H1 (cell line): ENCODE measurements around the gene ITIH6. TPM values are rescaled to one million over a fixed set of nuclear protein-coding genes. Genes with fewer than 3 reads are reported as not detected.

ENCODE experiments used
- CTCF ChIA-PET: fragments of 300-600 bp; sonication (Branson Sonifier 250); formaldehyde crosslinking; loops from one replicate; lab custom pipeline; 2021; ENCODE audit not compliant: partially characterized antibody; lab: Charles Lee
- POLR2A ChIA-PET: fragments of 300-600 bp; sonication (Branson Sonifier 250); formaldehyde crosslinking; loops from one replicate; lab custom pipeline; 2021; ENCODE audit warnings: inconsistent platforms; ENCODE audit not compliant: partially characterized antibody; lab: Charles Lee
- DNase-seq, 2 experiments: peaks; one replicate each; pipeline versions ENCODE4 v3.0.0 to v3.0.0-alpha.2; 2010 to 2022; ENCODE audit warnings: low spot score in 2 of 2, low read depth in 1 of 2, mixed read lengths in 1 of 2
- FAIRE-seq: peaks from 2 replicates; lab custom pipeline; 2011; peaks lifted over from hg19 to GRCh38; lab: Jason Lieb, UNC
- H2AFZ ChIP-seq: 2 replicates; pipeline ENCODE4 v1.8.1; 2012; ENCODE audit warnings: low read length, inconsistent platforms
- H2AK5ac ChIP-seq: 2 replicates; pipeline ENCODE4 v1.6.1; 2013; ENCODE audit warnings: low read depth, low read length
- H2BK120ac ChIP-seq: replicated peaks from 2 replicates; pipeline ENCODE3; 2013; ENCODE audit warnings: low read depth, low read length, inconsistent platforms
- H2BK12ac ChIP-seq: 2 replicates; pipeline ENCODE4 v1.6.1; 2013; ENCODE audit warnings: low read depth, low read length
- H2BK15ac ChIP-seq: 2 replicates; pipeline ENCODE4 v1.6.1; 2013; ENCODE audit warnings: low read length
- H2BK20ac ChIP-seq: 2 replicates; pipeline ENCODE4 v1.6.1; 2013; ENCODE audit warnings: low read length
- H2BK5ac ChIP-seq: 2 replicates; pipeline ENCODE4 v1.6.1; 2013; ENCODE audit warnings: low read depth, low read length
- H3K14ac ChIP-seq: 2 replicates; pipeline ENCODE4 v1.6.1; 2013; ENCODE audit warnings: inconsistent platforms; ENCODE audit not compliant: insufficient read length
- H3K18ac ChIP-seq: 2 replicates; pipeline ENCODE4 v1.6.1; 2013; ENCODE audit warnings: low read length; ENCODE audit errors: extremely low read depth
- H3K23ac ChIP-seq: 2 replicates; pipeline ENCODE4 v1.6.1; 2013; ENCODE audit warnings: inconsistent platforms; ENCODE audit not compliant: insufficient read length
- H3K23me2 ChIP-seq: 2 replicates; pipeline ENCODE4 v1.6.1; 2013; ENCODE audit warnings: low read depth, low read length
- H3K27ac ChIP-seq: 2 replicates; pipeline ENCODE4 v1.6.1; 2011; ENCODE audit warnings: low read depth, low read length, inconsistent platforms
- H3K27me3 ChIP-seq, 4 experiments: replicated peaks in 1 of 4; 1 replicate in 1 of 4; 2 replicates in 3 of 4; pipeline versions ENCODE4 v1.6.1 to v1.8.1; 2011 to 2013; ENCODE audit warnings: low read length in 3 of 4, mild to moderate bottlenecking in 3 of 4, inconsistent platforms in 2 of 4, mixed read lengths in 2 of 4, moderate library complexity in 1 of 4; ENCODE audit not compliant: control insufficient read depth in 3 of 4, insufficient read depth in 3 of 4; ENCODE audit errors: extremely low read depth in 1 of 4
- H3K36me3 ChIP-seq, 4 experiments: 2 replicates each; pipeline versions ENCODE4 v1.6.1 to v1.8.1; 2011 to 2013; ENCODE audit warnings: mild to moderate bottlenecking in 4 of 4, low read length in 3 of 4, moderate library complexity in 2 of 4, control low read depth in 1 of 4, inconsistent platforms in 1 of 4; ENCODE audit not compliant: insufficient read depth in 4 of 4, control insufficient read depth in 2 of 4
- H3K4ac ChIP-seq: replicated peaks from 2 replicates; pipeline ENCODE3; 2013; ENCODE audit warnings: low read length, low read depth, mixed read lengths, inconsistent platforms; ENCODE audit not compliant: insufficient read length
- H3K4me1 ChIP-seq, 4 experiments: replicated peaks in 1 of 4; 1 replicate in 1 of 4; 2 replicates in 3 of 4; pipeline versions ENCODE4 v1.6.1 to v1.8.1; 2011 to 2013; ENCODE audit warnings: low read length in 3 of 4, inconsistent platforms in 2 of 4, mixed read lengths in 1 of 4; ENCODE audit not compliant: insufficient read depth in 4 of 4, control insufficient read depth in 3 of 4
- H3K4me2 ChIP-seq, 2 experiments: 2 replicates each; pipeline versions ENCODE4 v1.6.1 to v1.8.1; 2011 to 2013; ENCODE audit warnings: low read depth in 2 of 2, low read length in 2 of 2, control low read depth in 1 of 2, inconsistent platforms in 1 of 2, mild to moderate bottlenecking in 1 of 2; ENCODE audit not compliant: insufficient read depth in 1 of 2
- H3K4me3 ChIP-seq, 4 experiments: fragments of 200-600, 300-600 bp in 1 of 4; sonication (generic), shearing (Covaris generic), sonication (Bioruptor Twin) in 1 of 4; 2 replicates each; pipeline versions ENCODE4 v1.5.1 to v1.8.1; 2011 to 2016; ENCODE audit warnings: low read length in 4 of 4, low read depth in 3 of 4, control low read depth in 2 of 4, inconsistent platforms in 2 of 4, mild to moderate bottlenecking in 2 of 4, mixed read lengths in 1 of 4, moderate library complexity in 1 of 4; ENCODE audit not compliant: insufficient read depth in 2 of 4; ENCODE audit errors: extremely low read depth in 1 of 4
- H3K56ac ChIP-seq: replicated peaks from 2 replicates; pipeline ENCODE3; 2013; ENCODE audit warnings: low read depth, mild to moderate bottlenecking, mixed read lengths, low read length, inconsistent platforms; ENCODE audit not compliant: insufficient read length
- H3K79me1 ChIP-seq: 2 replicates; pipeline ENCODE4 v1.6.1; 2013; ENCODE audit warnings: low read depth, low read length, control low read depth
- H3K79me2 ChIP-seq, 2 experiments: 2 replicates each; pipeline versions ENCODE4 v1.6.1 to v1.8.1; 2012 to 2013; ENCODE audit warnings: low read length in 2 of 2, mild to moderate bottlenecking in 2 of 2, inconsistent platforms in 1 of 2; ENCODE audit not compliant: insufficient read depth in 2 of 2, control insufficient read depth in 1 of 2
- H3K9ac ChIP-seq, 4 experiments: replicated peaks in 1 of 4; 1 replicate in 1 of 4; 2 replicates in 3 of 4; pipeline versions ENCODE4 v1.6.1 to v1.8.1; 2011 to 2013; ENCODE audit warnings: low read depth in 3 of 4, low read length in 3 of 4, control low read depth in 2 of 4, mild to moderate bottlenecking in 2 of 4, moderate library complexity in 2 of 4, inconsistent platforms in 1 of 4; ENCODE audit errors: extremely low read depth in 1 of 4
- H3K9me3 ChIP-seq, 2 experiments: 2 replicates each; pipeline versions ENCODE4 v1.6.1 to v1.8.1; 2012 to 2013; ENCODE audit warnings: mild to moderate bottlenecking in 2 of 2, moderate library complexity in 2 of 2, control low read depth in 1 of 2, inconsistent platforms in 1 of 2, low read depth in 1 of 2, low read length in 1 of 2, mixed read lengths in 1 of 2; ENCODE audit not compliant: insufficient read depth in 2 of 2
- H4K20me1 ChIP-seq, 2 experiments: replicated peaks in 1 of 2; 2 replicates each; pipeline versions ENCODE3 to v1.8.1; 2011 to 2013; ENCODE audit warnings: inconsistent platforms in 2 of 2, low read length in 2 of 2, mild to moderate bottlenecking in 1 of 2; ENCODE audit not compliant: insufficient read depth in 2 of 2, control insufficient read depth in 1 of 2
- H4K5ac ChIP-seq: 2 replicates; pipeline ENCODE4 v1.6.1; 2013; ENCODE audit warnings: low read length, low read depth, mixed read lengths, inconsistent platforms; ENCODE audit not compliant: insufficient read length
- H4K8ac ChIP-seq: 2 replicates; pipeline ENCODE4 v1.8.0; 2013; ENCODE audit warnings: mild to moderate bottlenecking, moderate library complexity, low read length, inconsistent platforms; ENCODE audit not compliant: insufficient read depth; ENCODE audit errors: extremely low read depth
- H4K91ac ChIP-seq: replicated peaks from 2 replicates; pipeline ENCODE3; 2013; ENCODE audit warnings: low read length, mixed read lengths, inconsistent platforms; ENCODE audit not compliant: insufficient read length
- ASH2L ChIP-seq: fragments of 200-600, 300-600 bp; sonication (generic); IDR thresholded peaks from one replicate; pipeline ENCODE4 v1.7.1; 2017; ENCODE audit warnings: low read length
- CBX8 ChIP-seq: fragments of 300-800, 300-1000 bp; sonication (generic); IDR thresholded peaks from 2 replicates; pipeline ENCODE4 v1.7.1; 2016; ENCODE audit warnings: low read depth, low read length, borderline replicate concordance
- MAFK ChIP-seq: IDR thresholded peaks from 2 replicates; pipeline ENCODE4 v1.6.1; 2012; ENCODE audit warnings: low read depth, mild to moderate bottlenecking, improper control_type of control experiment, low read length
- NANOG ChIP-seq: IDR thresholded peaks from 2 replicates; pipeline ENCODE4 v1.6.1; 2011; ENCODE audit warnings: low read length, low read depth, mild to moderate bottlenecking, inconsistent platforms; ENCODE audit not compliant: insufficient read depth, poor library complexity, severe bottlenecking
- SP1 ChIP-seq: IDR thresholded peaks from 2 replicates; pipeline ENCODE4 v1.6.1; 2011; ENCODE audit warnings: low read depth, low read length
- SP2 ChIP-seq: IDR thresholded peaks from 2 replicates; pipeline ENCODE4 v1.6.1; 2012; ENCODE audit warnings: mild to moderate bottlenecking, low read length, inconsistent platforms
- SP4 ChIP-seq: IDR thresholded peaks from 2 replicates; pipeline ENCODE4 v1.6.1; 2012; ENCODE audit warnings: low read length, inconsistent platforms
- WGBS, 2 experiments: shearing (Covaris generic) in 1 of 2; methylation state at CpG; one replicate each; pipeline versions ENCODE4 v1.1.6 to v1.1.7; 2013 to 2015; ENCODE audit warnings: low lambda C conversion rate in 2 of 2, mixed read lengths in 2 of 2, inconsistent platforms in 1 of 2, low coverage in 1 of 2, missing lambda C conversion rate in 1 of 2; ENCODE audit not compliant: insufficient replicate concordance in 2 of 2, insufficient coverage in 1 of 2, insufficient read length in 1 of 2; ENCODE audit errors: extremely low coverage in 1 of 2, missing lambda C conversion rate in 1 of 2; 5-methylcytosine and 5-hydroxymethylcytosine counted together
- polyA plus RNA-seq, 7 experiments: library from polyadenylated mRNA; depleted of rRNA in 3 of 7; stranded (reverse) in 5 of 7; unstranded in 2 of 7; fragments of >200 nt in 5 of 7; fragments of 200-250 nt in 2 of 7; gene quantifications; 1 replicate in 5 of 7; 2 replicates in 1 of 7; 4 replicates in 1 of 7; pipeline versions ENCODE4 v1.2.1 to v1.2.3, GENCODE V29; 2011 to 2013; ENCODE audit warnings: missing spikeins in 2 of 7, mixed read lengths in 2 of 7
- total RNA-seq: library from RNA; stranded (reverse); fragmentation: NEBNext Ultra II Directional; extraction: Animal tissue kit (Norgen Biotek cat#: 25700); gene quantifications from 2 replicates; pipeline ENCODE4 v1.2.1, GENCODE V29; 2021
- TF ChIP-seq, protein P1 (sequence below), 3 experiments: IDR thresholded peaks; 1 replicate in 2 of 3; 2 replicates in 1 of 3; pipeline versions ENCODE4 v1.5.1 to v1.6.1; 2011; ENCODE audit warnings: low read length in 3 of 3, mild to moderate bottlenecking in 3 of 3, inconsistent platforms in 2 of 3, low read depth in 1 of 3, moderate library complexity in 1 of 3; ENCODE audit not compliant: insufficient read depth in 1 of 3; ENCODE audit errors: control extremely low read depth in 1 of 3

ITIH6 gene
- total and polyA plus RNA-seq, 2 of the 8 experiments (the other 6 are each of a cell fraction or from before 2014, with no cell fraction given) = 0.02 TPM; not detected in 1

DNA sequence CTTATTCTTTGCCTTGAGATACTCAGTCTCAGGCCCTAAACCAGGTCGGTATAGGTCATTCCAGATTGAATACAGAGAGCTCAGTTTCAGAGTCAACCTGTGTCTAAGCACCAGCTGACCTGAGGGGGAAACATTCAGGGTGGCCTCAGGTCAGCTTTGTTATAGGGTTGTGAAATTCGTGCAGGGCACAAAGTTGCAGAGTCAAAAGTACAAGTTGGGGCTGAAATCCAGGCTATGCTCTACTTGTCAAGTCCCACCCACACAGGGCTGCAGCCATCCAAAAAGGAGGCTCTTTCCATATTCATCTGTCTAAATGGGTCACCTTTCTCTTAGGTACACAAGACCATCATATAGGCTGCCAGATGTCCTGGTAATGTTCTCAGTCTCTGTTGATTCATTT lies 89.7 kb downstream of the ITIH6 start:
- H2BK5ac ChIP-seq = no peak overlapping the region
- FAIRE-seq = no peak
- no peak overlapping the region for H3K9ac ChIP-seq
- H2BK15ac ChIP-seq = no peak overlapping the region
- H3K4me2 ChIP-seq = no peak overlapping the region
- H3K56ac ChIP-seq = no peak overlapping the region
- H2BK12ac ChIP-seq = no peak overlapping the region
- H3K27me3 ChIP-seq = no peaks in the 10 kb centered on the region
- no peaks in the 10 kb centered on the region for H3K4me1 ChIP-seq
- no peak overlapping the region for H2AK5ac ChIP-seq
- H4K8ac ChIP-seq = no peak overlapping the region
- H3K9me3 ChIP-seq = no peaks in the 10 kb centered on the region
- no peak overlapping the region for H4K91ac ChIP-seq
- no peak overlapping the region for H4K5ac ChIP-seq
- no peaks in the 10 kb centered on the region for H3K79me2 ChIP-seq
- no peak overlapping the region for H2BK120ac ChIP-seq
- no peaks in the 10 kb centered on the region for H4K20me1 ChIP-seq
- CTCF ChIA-PET = no interaction called here
- no peak overlapping the region for H2BK20ac ChIP-seq
- no peak for TF ChIP-seq SP2
- no peak for TF ChIP-seq CBX8
- no peak for TF ChIP-seq SP1
- TF ChIP-seq, protein P1, sequence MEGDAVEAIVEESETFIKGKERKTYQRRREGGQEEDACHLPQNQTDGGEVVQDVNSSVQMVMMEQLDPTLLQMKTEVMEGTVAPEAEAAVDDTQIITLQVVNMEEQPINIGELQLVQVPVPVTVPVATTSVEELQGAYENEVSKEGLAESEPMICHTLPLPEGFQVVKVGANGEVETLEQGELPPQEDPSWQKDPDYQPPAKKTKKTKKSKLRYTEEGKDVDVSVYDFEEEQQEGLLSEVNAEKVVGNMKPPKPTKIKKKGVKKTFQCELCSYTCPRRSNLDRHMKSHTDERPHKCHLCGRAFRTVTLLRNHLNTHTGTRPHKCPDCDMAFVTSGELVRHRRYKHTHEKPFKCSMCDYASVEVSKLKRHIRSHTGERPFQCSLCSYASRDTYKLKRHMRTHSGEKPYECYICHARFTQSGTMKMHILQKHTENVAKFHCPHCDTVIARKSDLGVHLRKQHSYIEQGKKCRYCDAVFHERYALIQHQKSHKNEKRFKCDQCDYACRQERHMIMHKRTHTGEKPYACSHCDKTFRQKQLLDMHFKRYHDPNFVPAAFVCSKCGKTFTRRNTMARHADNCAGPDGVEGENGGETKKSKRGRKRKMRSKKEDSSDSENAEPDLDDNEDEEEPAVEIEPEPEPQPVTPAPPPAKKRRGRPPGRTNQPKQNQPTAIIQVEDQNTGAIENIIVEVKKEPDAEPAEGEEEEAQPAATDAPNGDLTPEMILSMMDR (IDR thresholded peaks at IDR 0.05; ENCODE audit: control extremely low read depth in 1 of 3, insufficient read depth in 1 of 3, low read depth in 1 of 3, low read length in 3 of 3) = no peak
- no peak for TF ChIP-seq MAFK
- TF ChIP-seq NANOG = no peak
- no peak for TF ChIP-seq SP4
- TF ChIP-seq ASH2L = no peak
- H3K4ac ChIP-seq = no peak overlapping the region
- no peaks in the 10 kb centered on the region for H3K23me2 ChIP-seq
- POLR2A ChIA-PET = no interaction called here
- no peak overlapping the region for H2AFZ ChIP-seq
- WGBS, 2 experiments = 80% methylated on average over 2 of the region's 2 CpGs; no CpG with 5 or more reads in 1 of the 2 experiments
- H3K23ac ChIP-seq = no peak overlapping the region
- no peak overlapping the region for H3K27ac ChIP-seq
- no peak for DNase-seq
- no peak overlapping the region for H3K4me3 ChIP-seq
- H3K18ac ChIP-seq = no peak overlapping the region
- H3K14ac ChIP-seq = no peak overlapping the region
- H3K79me1 ChIP-seq = no peaks in the 10 kb centered on the region
- H3K36me3 ChIP-seq = no peaks in the 10 kb centered on the region
